H9 (cell line): ENCODE results near the gene ADPRH. TPM values are rescaled to one million over a fixed set of nuclear protein-coding genes. Genes with fewer than 3 reads are reported as not detected.

Experiments
- DNase-seq: peaks from one replicate; pipeline ENCODE4 v3.0.0-alpha.2; 2017
- H2AFZ ChIP-seq: one replicate; pipeline ENCODE4 v1.6.1; 2013; ENCODE audit warnings: mild to moderate bottlenecking, low read length, control low read depth, moderate library complexity
- H2AK5ac ChIP-seq: 2 replicates; pipeline ENCODE4 v1.6.1; 2013; ENCODE audit warnings: low read length, control low read depth, mixed read lengths; ENCODE audit not compliant: insufficient read length
- H2BK120ac ChIP-seq: one replicate; pipeline ENCODE4 v1.6.1; 2013; ENCODE audit warnings: low read depth, mild to moderate bottlenecking, low read length, control low read depth, inconsistent platforms; ENCODE audit not compliant: poor library complexity, severe bottlenecking
- H2BK12ac ChIP-seq: 2 replicates; pipeline ENCODE4 v1.6.1; 2013; ENCODE audit warnings: low read length, control low read depth, mixed read lengths, low read depth; ENCODE audit not compliant: insufficient read length
- H2BK15ac ChIP-seq: 2 replicates; pipeline ENCODE4 v1.6.1; 2013; ENCODE audit warnings: low read depth, low read length, control low read depth
- H2BK20ac ChIP-seq: one replicate; pipeline ENCODE4 v1.6.1; 2013; ENCODE audit warnings: low read depth, mild to moderate bottlenecking, low read length, control low read depth, inconsistent platforms; ENCODE audit not compliant: poor library complexity, severe bottlenecking
- H2BK5ac ChIP-seq: 2 replicates; pipeline ENCODE4 v1.6.1; 2013; ENCODE audit warnings: low read length, control low read depth, mixed read lengths; ENCODE audit not compliant: insufficient read length
- H3K14ac ChIP-seq: 2 replicates; pipeline ENCODE4 v1.6.1; 2013; ENCODE audit warnings: low read length, control low read depth; ENCODE audit not compliant: insufficient read depth
- H3K18ac ChIP-seq: 2 replicates; pipeline ENCODE4 v1.6.1; 2013; ENCODE audit warnings: low read depth, mild to moderate bottlenecking, mixed read lengths, low read length, control low read depth; ENCODE audit not compliant: insufficient read length
- H3K23ac ChIP-seq: 2 replicates; pipeline ENCODE4 v1.6.1; 2013; ENCODE audit warnings: low read length, control low read depth, mixed read lengths, low read depth; ENCODE audit not compliant: insufficient read length
- H3K23me2 ChIP-seq: 2 replicates; pipeline ENCODE4 v1.6.1; 2013; ENCODE audit warnings: low read depth, mild to moderate bottlenecking, mixed read lengths, low read length, control low read depth; ENCODE audit not compliant: insufficient read length, poor library complexity, severe bottlenecking
- H3K27ac ChIP-seq: 2 replicates; pipeline ENCODE4 v1.5.1; 2013; ENCODE audit warnings: low read length, control low read depth, mixed read lengths, low read depth; ENCODE audit not compliant: insufficient read length
- H3K27me3 ChIP-seq: 2 replicates; pipeline ENCODE4 v1.6.1; 2013; ENCODE audit warnings: low read length, control low read depth, inconsistent platforms; ENCODE audit not compliant: insufficient read depth
- H3K4ac ChIP-seq: 2 replicates; pipeline ENCODE4 v1.6.1; 2013; ENCODE audit warnings: low read depth, mild to moderate bottlenecking, control low read depth, inconsistent platforms, low read length, moderate library complexity
- H3K4me1 ChIP-seq: 2 replicates; pipeline ENCODE4 v1.6.1; 2013; ENCODE audit warnings: low read length, control low read depth, inconsistent platforms; ENCODE audit not compliant: insufficient read depth
- H3K4me2 ChIP-seq: 2 replicates; pipeline ENCODE4 v1.6.1; 2013; ENCODE audit warnings: low read length, control low read depth, mixed read lengths; ENCODE audit not compliant: insufficient read length, insufficient read depth
- H3K56ac ChIP-seq: 2 replicates; pipeline ENCODE4 v1.6.1; 2013; ENCODE audit warnings: low read depth, mild to moderate bottlenecking, mixed read lengths, low read length, control low read depth; ENCODE audit not compliant: insufficient read length
- H3K79me1 ChIP-seq: 2 replicates; pipeline ENCODE4 v1.6.1; 2013; ENCODE audit warnings: low read depth, mild to moderate bottlenecking, moderate library complexity, low read length, control low read depth, inconsistent platforms; ENCODE audit not compliant: insufficient read depth, poor library complexity, severe bottlenecking
- H3K79me2 ChIP-seq: 2 replicates; pipeline ENCODE4 v1.6.1; 2013; ENCODE audit warnings: low read length, control low read depth, inconsistent platforms; ENCODE audit not compliant: insufficient read depth
- H3K9ac ChIP-seq: 2 replicates; pipeline ENCODE4 v1.6.1; 2013; ENCODE audit warnings: low read length, control low read depth, mixed read lengths; ENCODE audit not compliant: insufficient read length; ENCODE audit errors: extremely low read depth
- H3K9me3 ChIP-seq: one replicate; pipeline ENCODE4 v1.6.1; 2013; ENCODE audit warnings: low read depth, low read length, inconsistent platforms; ENCODE audit not compliant: control insufficient read depth
- H3T11ph ChIP-seq: one replicate; pipeline ENCODE4 v1.6.1; 2013; ENCODE audit warnings: mild to moderate bottlenecking, low read length, control low read depth, inconsistent platforms
- H4K20me1 ChIP-seq: one replicate; pipeline ENCODE4 v1.6.1; 2013; ENCODE audit not compliant: control insufficient read depth, insufficient read length, insufficient read depth
- H4K5ac ChIP-seq: 2 replicates; pipeline ENCODE4 v1.6.1; 2013; ENCODE audit warnings: low read depth, mild to moderate bottlenecking, mixed read lengths, low read length, control low read depth; ENCODE audit not compliant: insufficient read length
- H4K8ac ChIP-seq: replicated peaks from 2 replicates; pipeline ENCODE4 v1.6.1; 2013; ENCODE audit warnings: low read length, control low read depth, mixed read lengths, low read depth; ENCODE audit not compliant: insufficient read length
- H4K91ac ChIP-seq: 2 replicates; pipeline ENCODE4 v1.6.1; 2013; ENCODE audit warnings: low read depth, mild to moderate bottlenecking, moderate library complexity, mixed read lengths, low read length, control low read depth; ENCODE audit not compliant: insufficient read length
- H3K27ac Mint-ChIP-seq, 3 experiments: 2 replicates in 2 of 3; 3 replicates in 1 of 3; pipeline ENCODE4 v1.8.0; 2020 to 2021; ENCODE audit warnings: mixed read lengths in 3 of 3, mild to moderate bottlenecking in 1 of 3, moderate library complexity in 1 of 3
- H3K27me3 Mint-ChIP-seq: 2 replicates; pipeline ENCODE4 v1.8.0; 2021; ENCODE audit warnings: low read depth, mild to moderate bottlenecking, moderate library complexity, mixed read lengths
- H3K36me3 Mint-ChIP-seq, 3 experiments: 2 replicates in 2 of 3; 3 replicates in 1 of 3; pipeline ENCODE4 v1.8.0; 2020 to 2021; ENCODE audit warnings: low read depth in 3 of 3, mixed read lengths in 3 of 3; ENCODE audit not compliant: insufficient read depth in 1 of 3
- H3K4me1 Mint-ChIP-seq, 2 experiments: 2 replicates each; pipeline ENCODE4 v1.8.0; 2020; ENCODE audit warnings: mixed read lengths in 2 of 2
- H3K4me3 Mint-ChIP-seq, 2 experiments: 2 replicates in 1 of 2; 3 replicates in 1 of 2; pipeline ENCODE4 v1.8.0; 2020 to 2021; ENCODE audit warnings: mild to moderate bottlenecking in 2 of 2, mixed read lengths in 2 of 2, moderate library complexity in 1 of 2
- H3K9me3 Mint-ChIP-seq, 2 experiments: 2 replicates in 1 of 2; 3 replicates in 1 of 2; pipeline ENCODE4 v1.8.0; 2020; ENCODE audit warnings: mild to moderate bottlenecking in 2 of 2, mixed read lengths in 2 of 2, moderate library complexity in 1 of 2
- WGBS: extraction: QIAGEN DNeasy Blood & Tissue Kit; methylation state at CpG from one replicate; pipeline ENCODE4 v1.1.7; 2013; ENCODE audit warnings: missing lambda C conversion rate, low lambda C conversion rate, mixed read lengths; ENCODE audit not compliant: insufficient read length; ENCODE audit errors: extremely low coverage; 5-methylcytosine and 5-hydroxymethylcytosine counted together
- total RNA-seq: library from RNA; stranded (reverse); gene quantifications from 2 replicates; pipeline ENCODE4 v1.2.1, GENCODE V29; 2021
- TF ChIP-seq, protein P1 (sequence below): fragments of 200-600 bp; sonication (generic); conservative IDR thresholded peaks from 3 replicates; pipeline ENCODE4 v1.8.0; 2021; ENCODE audit warnings: antibody characterized with exemption, mild to moderate bottlenecking

ADPRH gene
- total RNA-seq, 1 experiment from 2014 or later: 3.1 TPM

DNA sequence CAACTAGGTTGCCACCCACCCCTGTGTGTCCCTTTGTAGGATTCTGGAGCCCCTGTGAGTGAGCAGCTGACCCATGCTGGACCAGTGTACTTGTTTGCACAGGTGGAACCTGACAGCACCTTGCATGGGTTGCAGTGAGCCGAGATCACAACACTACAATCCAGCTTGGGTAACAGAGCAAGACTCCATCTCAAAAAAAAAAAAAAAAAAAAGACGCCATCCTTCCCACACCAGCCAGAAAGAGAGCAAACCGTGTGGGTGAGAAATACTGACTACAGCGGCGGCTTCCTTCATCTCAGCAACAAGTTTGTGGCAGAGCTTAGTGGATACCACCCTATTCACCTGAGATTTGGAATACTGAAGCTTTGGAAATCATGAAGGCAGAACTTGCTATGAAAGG lies 19.1 kb upstream of the ADPRH start:
- Histone ChIP-seq H4K20me1 (no peaks in the 10 kb centered on the region), H3K4me2 (no peak overlapping the region), H3K9ac (no peak overlapping the region), H3K27ac (no peak overlapping the region), H3K18ac (no peak overlapping the region), H2BK15ac (no peak overlapping the region), H4K91ac (no peak overlapping the region), H2BK5ac (no peak overlapping the region), H3K56ac (no peak overlapping the region), H3K23me2 (no peaks in the 10 kb centered on the region), H2BK120ac (no peak overlapping the region), H2BK20ac (no peak overlapping the region), H4K8ac (no peak overlapping the region), H4K5ac (no peak overlapping the region), H2AFZ (no peak overlapping the region), H3K4ac (no peak overlapping the region), H3K23ac (no peak overlapping the region), H2AK5ac (no peak overlapping the region), H3K27me3 (no peaks in the 10 kb centered on the region), H3K9me3 (no peaks in the 10 kb centered on the region), H3K79me1 (no peaks in the 10 kb centered on the region), H3K79me2 (no peaks in the 10 kb centered on the region), H3K4me1 (no peaks in the 10 kb centered on the region), H2BK12ac (no peak overlapping the region), H3T11ph (no peak overlapping the region), H3K14ac (no peak overlapping the region)
- TF ChIP-seq, protein P1, sequence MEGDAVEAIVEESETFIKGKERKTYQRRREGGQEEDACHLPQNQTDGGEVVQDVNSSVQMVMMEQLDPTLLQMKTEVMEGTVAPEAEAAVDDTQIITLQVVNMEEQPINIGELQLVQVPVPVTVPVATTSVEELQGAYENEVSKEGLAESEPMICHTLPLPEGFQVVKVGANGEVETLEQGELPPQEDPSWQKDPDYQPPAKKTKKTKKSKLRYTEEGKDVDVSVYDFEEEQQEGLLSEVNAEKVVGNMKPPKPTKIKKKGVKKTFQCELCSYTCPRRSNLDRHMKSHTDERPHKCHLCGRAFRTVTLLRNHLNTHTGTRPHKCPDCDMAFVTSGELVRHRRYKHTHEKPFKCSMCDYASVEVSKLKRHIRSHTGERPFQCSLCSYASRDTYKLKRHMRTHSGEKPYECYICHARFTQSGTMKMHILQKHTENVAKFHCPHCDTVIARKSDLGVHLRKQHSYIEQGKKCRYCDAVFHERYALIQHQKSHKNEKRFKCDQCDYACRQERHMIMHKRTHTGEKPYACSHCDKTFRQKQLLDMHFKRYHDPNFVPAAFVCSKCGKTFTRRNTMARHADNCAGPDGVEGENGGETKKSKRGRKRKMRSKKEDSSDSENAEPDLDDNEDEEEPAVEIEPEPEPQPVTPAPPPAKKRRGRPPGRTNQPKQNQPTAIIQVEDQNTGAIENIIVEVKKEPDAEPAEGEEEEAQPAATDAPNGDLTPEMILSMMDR: no peak
- H3K27ac Mint-ChIP-seq: no peak overlapping the region
- H3K4me1 Mint-ChIP-seq: peaks cover 4 to 5% of the 10 kb centered on the region in 2 experiments; a peak in 3 of 4 replicates
- no CpG with 5 or more reads among the region's 5 CpGs for WGBS
- no peaks in the 10 kb centered on the region; a peak in 1 of 5 replicates for H3K9me3 Mint-ChIP-seq
- H3K36me3 Mint-ChIP-seq: no peaks in the 10 kb centered on the region
- DNase-seq: no peak
- H3K4me3 Mint-ChIP-seq: no peak overlapping the region
- peaks cover 4% of the 10 kb centered on the region for H3K27me3 Mint-ChIP-seq
